Panc1 (cell line): ENCODE data around the gene LTO1. TPM values are rescaled to one million over a fixed set of nuclear protein-coding genes. Genes with fewer than 3 reads are reported as not detected.

Source experiments
- ATAC-seq: fragments of 200-7000 bp; cut with Tn5 transposase; 2 replicates; pipeline ENCODE4 v1.9.1; 2020; ENCODE audit warnings: mild to moderate bottlenecking, moderate library complexity
- BruUV-seq: library from RNA; stranded (reverse); fragments of 400-500 nt; replicated peaks from 2 replicates; lab custom pipeline; 2021; lab: Mats Ljungman, UMichigan
- CTCF ChIA-PET: fragments of 300-600 bp; sonication (Branson Sonifier 250); formaldehyde crosslinking; loops from one replicate; lab custom pipeline; 2022; ENCODE audit warnings: antibody characterized with exemption; lab: Charles Lee
- POLR2A ChIA-PET: fragments of 300-600 bp; sonication (Branson Sonifier 250); formaldehyde crosslinking; loops from one replicate; lab custom pipeline; 2022; ENCODE audit warnings: antibody characterized with exemption; lab: Charles Lee
- DNase-seq: peaks from one replicate; pipeline ENCODE4 v3.0.0-alpha.2; 2010; ENCODE audit warnings: low read depth, low spot score
- H3K27ac ChIP-seq: 2 replicates; pipeline ENCODE4 v1.5.1; 2011; ENCODE audit warnings: mild to moderate bottlenecking, low read length, inconsistent platforms
- H3K27me3 ChIP-seq: fragments of 200-500 bp; sonication (Bioruptor generic); 2 replicates; pipeline ENCODE4 v1.6.0; 2014; ENCODE audit warnings: low read length, inconsistent platforms; ENCODE audit not compliant: control insufficient read depth, insufficient read depth
- H3K36me3 ChIP-seq: fragments of 200-500 bp; sonication (Bioruptor generic); 2 replicates; pipeline ENCODE4 v1.5.1; 2014; ENCODE audit warnings: inconsistent platforms, mild to moderate bottlenecking, low read length, moderate library complexity; ENCODE audit not compliant: control insufficient read depth, insufficient read depth
- H3K4me1 ChIP-seq: 2 replicates; pipeline ENCODE4 v1.5.1; 2011; ENCODE audit warnings: inconsistent platforms, mild to moderate bottlenecking, low read length, moderate library complexity; ENCODE audit not compliant: control insufficient read depth, insufficient read depth
- H3K4me3 ChIP-seq, 2 experiments: 2 replicates each; pipeline ENCODE4 v1.5.1; 2011 to 2012; ENCODE audit warnings: low read depth in 2 of 2, low read length in 2 of 2, mild to moderate bottlenecking in 2 of 2, inconsistent platforms in 1 of 2, moderate library complexity in 1 of 2
- H3K9me3 ChIP-seq: fragments of 200-500 bp; sonication (Bioruptor generic); 2 replicates; pipeline ENCODE4 v1.5.1; 2014; ENCODE audit warnings: low read depth, mild to moderate bottlenecking, inconsistent platforms, low read length, moderate library complexity; ENCODE audit not compliant: control insufficient read depth, insufficient read depth
- CTCF ChIP-seq: fragments of 450-650 bp; IDR thresholded peaks from 2 replicates; pipeline ENCODE4 v1.5.1; 2017; ENCODE audit warnings: mild to moderate bottlenecking
- POLR2AphosphoS5 ChIP-seq: IDR thresholded peaks from 2 replicates; pipeline ENCODE4 v1.6.1; 2012; ENCODE audit warnings: mild to moderate bottlenecking, low read depth, low read length, moderate library complexity
- REST ChIP-seq, 2 experiments: IDR thresholded peaks; 2 replicates each; pipeline ENCODE4 v1.6.1; 2011 to 2012; ENCODE audit warnings: low read depth in 2 of 2, control low read depth in 1 of 2, low read length in 1 of 2, mild to moderate bottlenecking in 1 of 2, moderate library complexity in 1 of 2; ENCODE audit not compliant: insufficient read depth in 1 of 2
- SIN3A ChIP-seq: IDR thresholded peaks from 2 replicates; pipeline ENCODE4 v1.6.1; 2012; ENCODE audit warnings: low read depth, mild to moderate bottlenecking, low read length, moderate library complexity, borderline replicate concordance; ENCODE audit not compliant: insufficient read depth
- TCF7L2 ChIP-seq: IDR thresholded peaks from 2 replicates; pipeline ENCODE4 v1.6.1; 2011; ENCODE audit warnings: mild to moderate bottlenecking, low read depth, low read length, inconsistent platforms
- in situ Hi-C: cut with HindIII; loops from 2 replicates; pipeline ENCODE4 v1.10.0; 2016; ENCODE audit warnings: low sequenced_read_pairs, low pct_unique_long_range_greater_than_20kb
- intact Hi-C: fragments of 100-400 bp; cut with micrococcal nuclease; formaldehyde crosslinking; loops from one replicate; pipeline ENCODE4 v1.10.0; 2022; ENCODE audit not compliant: unreplicated experiment
- total RNA-seq: library from RNA; stranded (reverse); gene quantifications from one replicate; pipeline ENCODE4 v1.2.1, GENCODE V29; 2021; ENCODE audit not compliant: unreplicated experiment

LTO1 gene
- total RNA-seq, 1 experiment from 2014 or later = 28.7 TPM

GRCh38 chr11:69635804-69636511, 39.2 kb downstream of the LTO1 start:
- ATAC-seq (peak; percentile 2), DNase-seq (no peak)
- ChIA-PET CTCF (interaction anchor here (0.6 kb wide), 1 partner anchor 75 kb away, joined by 9 read pairs; no protein-coding TSS in a partner anchor), POLR2A (no interaction called here)
- Histone ChIP-seq H3K27ac (peak overlapping the region; percentile 83), H3K4me3 (peak overlapping the region; percentile 27 to 54), H3K4me1 (peaks cover 33% of the 10 kb centered on the region), H3K9me3 (no peaks in the 10 kb centered on the region), H3K36me3 (no peaks in the 10 kb centered on the region; the same call in 1 of the 2 replicates), H3K27me3 (no peaks in the 10 kb centered on the region)
- in situ Hi-C loops = no loop called here
- BruUV-seq = no TSS peak
- intact Hi-C loops = no loop called here
- no peak for TF ChIP-seq TCF7L2
- TF ChIP-seq CTCF = no peak
- no peak for TF ChIP-seq POLR2AphosphoS5
- no peak for TF ChIP-seq REST (IDR thresholded peaks at IDR 0.05; ENCODE audit: insufficient read depth in 1 of 2, low read depth in 2 of 2, low read length in 1 of 2)
- TF ChIP-seq SIN3A = no peak

- BruUV-seq = no TSS peak
- no peaks in the 10 kb centered on the region; the same call in 1 of the 2 replicates for H3K36me3 ChIP-seq
- ATAC-seq = no peak
- DNase-seq = no peak
- intact Hi-C loops = no loop called here
- ChIA-PET CTCF (no interaction called here), POLR2A (no interaction called here)
- H3K4me1 ChIP-seq = peaks cover 33% of the 10 kb centered on the region
- no peak overlapping the region for H3K4me3 ChIP-seq
- TF ChIP-seq TCF7L2 (no peak), SIN3A (no peak), REST (IDR thresholded peaks at IDR 0.05; ENCODE audit: insufficient read depth in 1 of 2, low read depth in 2 of 2, low read length in 1 of 2) (no peak), POLR2AphosphoS5 (no peak), CTCF (no peak)
- H3K9me3 ChIP-seq = no peaks in the 10 kb centered on the region
- H3K27me3 ChIP-seq = no peaks in the 10 kb centered on the region
- H3K27ac ChIP-seq = peak overlapping the region; percentile 83
- in situ Hi-C loops = no loop called here
Measured at GRCh38 chr11:69635195-69635594, 40.0 kb downstream of the LTO1 start.
